Thyroid gland (tissue), 4 donors: ENCODE measurements around the gene MOGAT2. TPM values are rescaled to one million over a fixed set of nuclear protein-coding genes. Genes with fewer than 3 reads are reported as not detected.

Source experiments
- DNase-seq, 2 donors: peaks; one replicate each; pipeline ENCODE4 v3.0.0-alpha.2; 2019
- H3K27ac ChIP-seq, 3 donors: fragments of 200-600 bp; sonication (generic); 1 replicate in 2 of 3; 2 replicates in 1 of 3; pipeline ENCODE4 v1.5.1; 2016 to 2019; ENCODE audit warnings: mild to moderate bottlenecking in 1 of 3, moderate library complexity in 1 of 3
- H3K27me3 ChIP-seq: fragments of 200-600 bp; sonication (generic); one replicate; pipeline ENCODE4 v1.5.1; 2019
- H3K36me3 ChIP-seq, 2 donors: fragments of 200-600 bp; sonication (generic); one replicate each; pipeline ENCODE4 v1.5.1; 2016 to 2019
- H3K4me1 ChIP-seq, 2 donors: fragments of 200-600 bp; sonication (generic); one replicate each; pipeline ENCODE4 v1.5.1; 2017 to 2019
- H3K4me3 ChIP-seq, 3 donors: fragments of 200-600 bp; sonication (generic); replicated peaks in 1 of 3; 1 replicate in 2 of 3; 2 replicates in 1 of 3; pipeline ENCODE4 v1.5.1; 2016; ENCODE audit warnings: mild to moderate bottlenecking in 1 of 3
- H3K9me3 ChIP-seq: fragments of 200-600 bp; sonication (generic); one replicate; pipeline ENCODE4 v1.5.1; 2017
- CTCF ChIP-seq, 6 experiments: fragments of 200-600 bp in 3 of 6; fragments of 450-650 bp in 3 of 6; sonication (generic) in 3 of 6; IDR thresholded peaks; one replicate each; pipeline ENCODE4 v1.5.1; 2016 to 2019; ENCODE audit warnings: antibody characterized with exemption in 6 of 6, mild to moderate bottlenecking in 2 of 6, inconsistent platforms in 1 of 6, moderate library complexity in 1 of 6
- POLR2A ChIP-seq, 2 donors: fragments of 450-650 bp; IDR thresholded peaks; one replicate each; pipeline ENCODE4 v1.6.1; 2017; ENCODE audit warnings: antibody characterized with exemption in 2 of 2, mild to moderate bottlenecking in 2 of 2, moderate library complexity in 1 of 2
- WGBS, 2 donors: methylation state at CpG; one replicate each; pipeline ENCODE4 v1.1.5; 2017; 5-methylcytosine and 5-hydroxymethylcytosine counted together
- intact Hi-C: fragments of 100-400 bp; cut with DNase I; formaldehyde crosslinking; loops from one replicate; pipeline ENCODE4 v1.15.1; 2023
- total RNA-seq, 4 donors: library from RNA; depleted of rRNA; stranded (reverse); fragments of >200 nt; gene quantifications; one replicate each; pipeline ENCODE4 v1.2.3, GENCODE V29; 2016

The MOGAT2 gene
- total RNA-seq, 4 donors from 2014 or later, result 1.0 TPM; not detected in 3

GRCh38 chr11:75706260-75706729, 11.3 kb upstream of the MOGAT2 start:
- H3K9me3 ChIP-seq, result no peaks in the 10 kb centered on the region
- WGBS, 2 donors, result 4 to 8% methylated on average over 17 of the region's 17 CpGs
- no peaks in the 10 kb centered on the region for H3K27me3 ChIP-seq
- intact Hi-C loops, result loop anchor here (5.0 kb wide), 1 partner anchor 159 kb away; no protein-coding TSS in a partner anchor
- peak; percentile 61 to 69 for DNase-seq
- no peaks in the 10 kb centered on the region for H3K36me3 ChIP-seq
- H3K27ac ChIP-seq, result no peak overlapping the region
- H3K4me1 ChIP-seq, result peaks cover 0 to 7% of the 10 kb centered on the region in 2 donors
- TF ChIP-seq POLR2A (IDR thresholded peaks at IDR 0.05) (no peak), CTCF (IDR thresholded peaks at IDR 0.05) (peak; percentile 76 to 97 (median 88))
- H3K4me3 ChIP-seq, result no peak overlapping the region

- intact Hi-C loops, result no loop called here
- TF ChIP-seq CTCF (IDR thresholded peaks at IDR 0.05), result no peak
- TF ChIP-seq POLR2A (IDR thresholded peaks at IDR 0.05), result no peak
These were observed 3.4 kb upstream of the MOGAT2 start for GRCh38 chr11:75714211-75714610.

GRCh38 chr11:75715688-75716087, 1.9 kb upstream of the MOGAT2 start:
- DNase-seq, result no peak
- Histone ChIP-seq H3K27me3 (no peaks in the 10 kb centered on the region), H3K4me3 (no peak overlapping the region), H3K36me3 (no peaks in the 10 kb centered on the region), H3K9me3 (no peaks in the 10 kb centered on the region), H3K4me1 (no peaks in the 10 kb centered on the region), H3K27ac (no peak overlapping the region)
- intact Hi-C loops, result no loop called here
- WGBS, 2 donors, result 88 to 91% methylated on average over 2 of the region's 2 CpGs
- TF ChIP-seq CTCF (IDR thresholded peaks at IDR 0.05), result no peak
- TF ChIP-seq POLR2A (IDR thresholded peaks at IDR 0.05), result no peak

More at GRCh38 chr11:75714211-75714610, 3.4 kb upstream of the MOGAT2 start:
- H3K4me3 ChIP-seq, result no peak overlapping the region
- no peaks in the 10 kb centered on the region for H3K27me3 ChIP-seq
- no peaks in the 10 kb centered on the region for H3K36me3 ChIP-seq
- no peaks in the 10 kb centered on the region for H3K9me3 ChIP-seq
- no peak for DNase-seq
- H3K27ac ChIP-seq, result no peak overlapping the region
- H3K4me1 ChIP-seq, result no peaks in the 10 kb centered on the region
- WGBS, 2 donors, result 74 to 79% methylated on average over 9 of the region's 9 CpGs

GRCh38 chr11:75716659-75717058, 979 bp upstream of the MOGAT2 start:
- no peaks in the 10 kb centered on the region for H3K4me1 ChIP-seq
- no peaks in the 10 kb centered on the region for H3K27me3 ChIP-seq
- H3K36me3 ChIP-seq, result no peaks in the 10 kb centered on the region
- H3K4me3 ChIP-seq, result no peak overlapping the region
- no peak for DNase-seq
- 80 to 83% methylated on average over 3 of the region's 3 CpGs for WGBS, 2 donors
- no peaks in the 10 kb centered on the region for H3K9me3 ChIP-seq
- intact Hi-C loops, result no loop called here
- TF ChIP-seq POLR2A (IDR thresholded peaks at IDR 0.05) (no peak), CTCF (IDR thresholded peaks at IDR 0.05) (no peak)
- no peak overlapping the region for H3K27ac ChIP-seq

GRCh38 chr11:75718419-75719339, 1.0 kb downstream of the MOGAT2 start:
- no peaks in the 10 kb centered on the region for H3K9me3 ChIP-seq
- TF ChIP-seq CTCF (IDR thresholded peaks at IDR 0.05), result no peak
- TF ChIP-seq POLR2A (IDR thresholded peaks at IDR 0.05), result no peak
- H3K4me1 ChIP-seq, result no peaks in the 10 kb centered on the region
- no peaks in the 10 kb centered on the region for H3K27me3 ChIP-seq
- no peak overlapping the region for H3K27ac ChIP-seq
- WGBS, 2 donors, result 65 to 87% methylated on average over 7 of the region's 7 CpGs
- intact Hi-C loops, result no loop called here
- H3K36me3 ChIP-seq, result no peaks in the 10 kb centered on the region
- no peak for DNase-seq
- no peak overlapping the region for H3K4me3 ChIP-seq
